ENCODE data around the gene RPS2. TPM values are rescaled to one million over a fixed set of nuclear protein-coding genes. Genes with fewer than 3 reads are reported as not detected.

The RPS2 gene
- total and polyA plus RNA-seq, 2 of the 8 experiments (the other 6 are each of a cell fraction or from before 2014, with no cell fraction given), result 4,042 to 16,783 TPM

GRCh38 chr16:2001035-2001434 lies 36.4 kb upstream of the RPS2 start:
- no peak overlapping the region for H2BK5ac ChIP-seq (ENCODE audit: low read depth, low read length)
- H2BK120ac ChIP-seq (replicated peaks; ENCODE audit: low read depth, low read length), result no peak overlapping the region
- peaks cover 24 to 52% (median 42%) of the 10 kb centered on the region in 4 experiments for H3K36me3 ChIP-seq (ENCODE audit: control insufficient read depth in 2 of 4, insufficient read depth in 4 of 4, low read length in 3 of 4)
- no peak overlapping the region for H2AFZ ChIP-seq (ENCODE audit: low read length)
- no peak overlapping the region for H3K23ac ChIP-seq (ENCODE audit: insufficient read length)
- no peak overlapping the region for H2BK20ac ChIP-seq (ENCODE audit: low read length)
- H4K91ac ChIP-seq (replicated peaks; ENCODE audit: insufficient read length, low read length), result no peak overlapping the region
- H3K79me1 ChIP-seq (ENCODE audit: low read depth, low read length), result 0 out of 2 replicates have a peak, but pooled peaks cover 2% of the 10 kb centered on the region
- H3K9me3 ChIP-seq (ENCODE audit: insufficient read depth in 2 of 2, low read depth in 1 of 2, low read length in 1 of 2), result no peaks in the 10 kb centered on the region
- no peak overlapping the region for H2AK5ac ChIP-seq (ENCODE audit: low read depth, low read length)
- no peaks in the 10 kb centered on the region for H3K23me2 ChIP-seq (ENCODE audit: low read depth, low read length)
- no peak overlapping the region for H3K4me3 ChIP-seq (ENCODE audit: extremely low read depth in 1 of 4, insufficient read depth in 2 of 4, low read depth in 3 of 4, low read length in 4 of 4)
- H3K27me3 ChIP-seq (replicated peaks in 1 of 4; ENCODE audit: control insufficient read depth in 3 of 4, extremely low read depth in 1 of 4, insufficient read depth in 3 of 4, low read length in 3 of 4), result no peaks in the 10 kb centered on the region
- no peak overlapping the region for H4K8ac ChIP-seq (ENCODE audit: extremely low read depth, insufficient read depth, low read length)
- no peak for TF ChIP-seq RAD21 (IDR thresholded peaks at IDR 0.05 in 1 of 2, conservative IDR thresholded peaks at IDR 0.05 in 1 of 2; ENCODE audit: low read depth in 2 of 2, low read length in 2 of 2)
- H2BK15ac ChIP-seq (ENCODE audit: low read length), result no peak overlapping the region
- no peak overlapping the region for H3K56ac ChIP-seq (replicated peaks; ENCODE audit: insufficient read length, low read depth, low read length)
- CTCF ChIA-PET (ENCODE audit: partially characterized antibody), result interaction anchor here (1.3 to 2.8 kb wide), 2 partner anchors 15 to 21 kb away, joined by 3 to 6 read pairs; no protein-coding TSS in a partner anchor
- no peak overlapping the region for H3K4me2 ChIP-seq (ENCODE audit: insufficient read depth in 1 of 2, low read depth in 2 of 2, low read length in 2 of 2)
- WGBS, 2 experiments (ENCODE audit: extremely low coverage in 1 of 2, insufficient coverage in 1 of 2, insufficient read length in 1 of 2, insufficient replicate concordance in 2 of 2, low coverage in 1 of 2, low lambda C conversion rate in 2 of 2, missing lambda C conversion rate in 1 of 2), result 91% methylated on average over 18 of the region's 19 CpGs; no CpG with 5 or more reads in 1 of the 2 experiments
- peaks cover 19 to 49% of the 10 kb centered on the region in 2 experiments for H4K20me1 ChIP-seq (replicated peaks in 1 of 2; ENCODE audit: control insufficient read depth in 1 of 2, insufficient read depth in 2 of 2, low read length in 2 of 2)
- FAIRE-seq (no peak), DNase-seq (ENCODE audit: low read depth in 1 of 2, low spot score in 2 of 2) (no peak)
- H3K18ac ChIP-seq (ENCODE audit: extremely low read depth, low read length), result no peak overlapping the region
- no peak overlapping the region for H2BK12ac ChIP-seq (ENCODE audit: low read depth, low read length)
- H4K5ac ChIP-seq (ENCODE audit: insufficient read length, low read depth, low read length), result no peak overlapping the region
- no peak overlapping the region for H3K4ac ChIP-seq (replicated peaks; ENCODE audit: insufficient read length, low read depth, low read length)
- POLR2A ChIA-PET (ENCODE audit: partially characterized antibody), result interaction anchor here (0.6 to 2.8 kb wide), 3 partner anchors 49 to 154 kb away, joined by 3 to 9 read pairs (median 5); partner anchors contain the start of gene TRAF7
- H3K27ac ChIP-seq (ENCODE audit: low read depth, low read length), result no peak overlapping the region
- peaks cover 0 to 18% of the 10 kb centered on the region in 2 experiments; a peak in 2 of 4 replicates for H3K79me2 ChIP-seq (ENCODE audit: control insufficient read depth in 1 of 2, insufficient read depth in 2 of 2, low read length in 2 of 2)
- H3K14ac ChIP-seq (ENCODE audit: insufficient read length), result no peak overlapping the region
- H3K4me1 ChIP-seq (replicated peaks in 1 of 4; ENCODE audit: control insufficient read depth in 3 of 4, insufficient read depth in 4 of 4, low read length in 3 of 4), result peaks cover 0 to 15% (median 7%) of the 10 kb centered on the region in 4 experiments; a peak in 5 of 7 replicates
- H3K9ac ChIP-seq (replicated peaks in 1 of 4; ENCODE audit: extremely low read depth in 1 of 4, low read depth in 3 of 4, low read length in 3 of 4), result no peak overlapping the region

All from H1 (cell line).